Liver (tissue), 9 donors: Measurements from ENCODE around the gene ABLIM2. TPM values are rescaled to one million over a fixed set of nuclear protein-coding genes. Genes with fewer than 3 reads are reported as not detected.

Experiments used
- DNase-seq: peaks from one replicate; pipeline ENCODE4 v3.0.0-alpha.2; 2017; ENCODE audit warnings: low spot score
- H3K27ac ChIP-seq, 2 donors: one replicate each; pipeline ENCODE4 v1.7.0; 2013; ENCODE audit warnings: inconsistent platforms in 2 of 2, low read length in 2 of 2, control low read depth in 1 of 2, low read depth in 1 of 2, mild to moderate bottlenecking in 1 of 2
- H3K27me3 ChIP-seq, 4 donors: one replicate each; pipeline versions ENCODE4 v1.6.1 to v1.7.0; 2013; ENCODE audit warnings: low read length in 3 of 4, inconsistent platforms in 1 of 4, mild to moderate bottlenecking in 1 of 4, moderate library complexity in 1 of 4; ENCODE audit not compliant: control insufficient read depth in 4 of 4, insufficient read depth in 4 of 4
- H3K36me3 ChIP-seq, 4 donors: one replicate each; pipeline versions ENCODE4 v1.6.1 to v1.7.0; 2013; ENCODE audit warnings: low read length in 3 of 4, mild to moderate bottlenecking in 3 of 4, low read depth in 1 of 4, moderate library complexity in 1 of 4; ENCODE audit not compliant: control insufficient read depth in 4 of 4, insufficient read depth in 3 of 4
- H3K4me1 ChIP-seq, 4 donors: one replicate each; pipeline versions ENCODE4 v1.6.1 to v1.7.0; 2013; ENCODE audit warnings: low read length in 3 of 4, mild to moderate bottlenecking in 3 of 4, moderate library complexity in 1 of 4; ENCODE audit not compliant: control insufficient read depth in 4 of 4, insufficient read depth in 4 of 4
- H3K4me3 ChIP-seq, 3 donors: one replicate each; pipeline versions ENCODE4 v1.6.1 to v1.7.0; 2013; ENCODE audit warnings: low read length in 3 of 3, control low read depth in 1 of 3, low read depth in 1 of 3, mild to moderate bottlenecking in 1 of 3
- H3K9ac ChIP-seq, 2 donors: one replicate each; pipeline ENCODE4 v1.7.0; 2013; ENCODE audit warnings: low read length in 2 of 2, mild to moderate bottlenecking in 2 of 2, moderate library complexity in 2 of 2, control low read depth in 1 of 2, low read depth in 1 of 2
- H3K9me3 ChIP-seq, 4 donors: one replicate each; pipeline versions ENCODE4 v1.6.1 to v1.7.0; 2013; ENCODE audit warnings: low read length in 3 of 4; ENCODE audit not compliant: control insufficient read depth in 4 of 4
- ATF3 ChIP-seq: IDR thresholded peaks from 2 replicates; pipeline ENCODE4 v1.6.1; 2016; ENCODE audit warnings: antibody characterized with exemption
- CTCF ChIP-seq: fragments of 150-350 bp; IDR thresholded peaks from 2 replicates; pipeline ENCODE4 v1.5.1; 2017; ENCODE audit warnings: improper control_type of control experiment, low read depth, low read length; ENCODE audit not compliant: missing input control
- EGR1 ChIP-seq, 2 donors: IDR thresholded peaks; 2 replicates each; pipeline ENCODE4 v1.6.1; 2016 to 2018; ENCODE audit warnings: antibody characterized with exemption in 2 of 2, low read depth in 2 of 2
- FOXA1 ChIP-seq: IDR thresholded peaks from 2 replicates; pipeline ENCODE4 v1.6.1; 2016; ENCODE audit warnings: antibody characterized with exemption
- FOXA2 ChIP-seq: IDR thresholded peaks from 2 replicates; pipeline ENCODE4 v1.6.1; 2016; ENCODE audit warnings: antibody characterized with exemption
- GABPA ChIP-seq, 2 donors: IDR thresholded peaks in 1 of 2; conservative IDR thresholded peaks in 1 of 2; 2 replicates each; pipeline ENCODE4 v1.6.1; 2016; ENCODE audit warnings: antibody characterized with exemption in 2 of 2, mild to moderate bottlenecking in 1 of 2, moderate library complexity in 1 of 2
- HNF4A ChIP-seq, 2 donors: conservative IDR thresholded peaks; 2 replicates each; pipeline ENCODE4 v1.6.1; 2016; ENCODE audit warnings: antibody characterized with exemption in 2 of 2, mild to moderate bottlenecking in 2 of 2
- HNF4G ChIP-seq: IDR thresholded peaks from 2 replicates; pipeline ENCODE4 v1.6.1; 2016; ENCODE audit warnings: antibody characterized with exemption
- JUND ChIP-seq, 2 donors: IDR thresholded peaks; 2 replicates each; pipeline ENCODE4 v1.6.1; 2016; ENCODE audit warnings: antibody characterized with exemption in 2 of 2
- MAX ChIP-seq: IDR thresholded peaks from 2 replicates; pipeline ENCODE4 v1.6.1; 2016; ENCODE audit warnings: antibody characterized with exemption
- NR2F2 ChIP-seq: IDR thresholded peaks from 2 replicates; pipeline ENCODE4 v1.6.1; 2016; ENCODE audit warnings: antibody characterized with exemption
- RAD21 ChIP-seq, 2 donors: IDR thresholded peaks; 2 replicates each; pipeline ENCODE4 v1.6.1; 2016; ENCODE audit warnings: antibody characterized with exemption in 2 of 2, mild to moderate bottlenecking in 2 of 2
- REST ChIP-seq: IDR thresholded peaks from 2 replicates; pipeline ENCODE4 v1.6.1; 2016; ENCODE audit warnings: antibody characterized with exemption, mild to moderate bottlenecking
- RXRA ChIP-seq, 2 donors: IDR thresholded peaks; 2 replicates each; pipeline ENCODE4 v1.6.1; 2017 to 2018; ENCODE audit warnings: antibody characterized with exemption in 2 of 2, mild to moderate bottlenecking in 1 of 2
- SP1 ChIP-seq: IDR thresholded peaks from 2 replicates; pipeline ENCODE4 v1.6.1; 2018; ENCODE audit warnings: antibody characterized with exemption, mild to moderate bottlenecking
- TAF1 ChIP-seq: conservative IDR thresholded peaks from 2 replicates; pipeline ENCODE4 v1.6.1; 2016; ENCODE audit warnings: antibody characterized with exemption, mild to moderate bottlenecking
- YY1 ChIP-seq: IDR thresholded peaks from 2 replicates; pipeline ENCODE4 v1.6.1; 2016; ENCODE audit warnings: antibody characterized with exemption, mild to moderate bottlenecking
- ZBTB33 ChIP-seq: IDR thresholded peaks from 2 replicates; pipeline ENCODE4 v1.6.1; 2016; ENCODE audit warnings: antibody characterized with exemption
- WGBS: extraction: QIAGEN DNeasy Blood & Tissue Kit; methylation state at CpG from one replicate; pipeline ENCODE4 v1.1.7; 2013; 5-methylcytosine and 5-hydroxymethylcytosine counted together
- polyA plus RNA-seq, 2 donors: library from polyadenylated mRNA; stranded (reverse) in 1 of 2; unstranded in 1 of 2; fragments of 200-250 nt in 1 of 2; fragments of >200 nt in 1 of 2; fragmentation: Nextera tagmentation in 1 of 2; extraction: Ambion mirVana in 1 of 2; gene quantifications; one replicate each; pipeline versions ENCODE4 v1.2.1 to v1.2.3, GENCODE V29; 2013 to 2015
- total RNA-seq, 2 donors: library from RNA; depleted of rRNA; stranded (reverse); fragments of >200 nt; gene quantifications; one replicate each; pipeline ENCODE4 v1.2.3, GENCODE V29; 2014
- donor health status: healthy.
- donor health status: healthy.
- donor health status: healthy.
- donor health status: healthy.
- donor health status: healthy.

The ABLIM2 gene
- total and polyA plus RNA-seq, 4 donors = 0.75 to 2.5 (median 0.93) TPM

- H3K9me3 ChIP-seq = no peaks in the 10 kb centered on the region
- no peaks in the 10 kb centered on the region for H3K36me3 ChIP-seq
- no peaks in the 10 kb centered on the region for H3K4me1 ChIP-seq
- no peak overlapping the region for H3K27ac ChIP-seq
- TF ChIP-seq HNF4G = no peak
- no peak overlapping the region for H3K9ac ChIP-seq
- H3K27me3 ChIP-seq = no peaks in the 10 kb centered on the region
- DNase-seq = no peak
- 86% methylated on average over 15 of the region's 15 CpGs for WGBS
- H3K4me3 ChIP-seq = no peak overlapping the region
Observed at GRCh38 chr4:8001564-8002355, 156.9 kb downstream of the ABLIM2 start.

GRCh38 chr4:8000721-8001491, 157.7 kb downstream of the ABLIM2 start:
- H3K9ac ChIP-seq = no peak overlapping the region
- no peak overlapping the region for H3K27ac ChIP-seq
- 88% methylated on average over 25 of the region's 25 CpGs for WGBS
- no peak for DNase-seq
- H3K36me3 ChIP-seq = no peaks in the 10 kb centered on the region
- TF ChIP-seq GABPA (IDR thresholded peaks at IDR 0.05 in 1 of 2, conservative IDR thresholded peaks at IDR 0.05 in 1 of 2) (no peak), MAX (no peak), FOXA1 (no peak), RAD21 (IDR thresholded peaks at IDR 0.05) (no peak)
- no peaks in the 10 kb centered on the region for H3K9me3 ChIP-seq
- no peaks in the 10 kb centered on the region for H3K27me3 ChIP-seq
- H3K4me3 ChIP-seq = no peak overlapping the region
- H3K4me1 ChIP-seq = no peaks in the 10 kb centered on the region

GRCh38 chr4:8000247-8000646, 158.4 kb downstream of the ABLIM2 start:
- TF ChIP-seq HNF4G = no peak
- TF ChIP-seq TAF1 = no peak
- TF ChIP-seq EGR1 (IDR thresholded peaks at IDR 0.05; ENCODE audit: low read depth in 2 of 2) = no peak
- TF ChIP-seq HNF4A (conservative IDR thresholded peaks at IDR 0.05) = no peak
- TF ChIP-seq FOXA2 = no peak
- TF ChIP-seq MAX = no peak
- TF ChIP-seq NR2F2 = no peak
- no peak for TF ChIP-seq YY1
- no peak for TF ChIP-seq SP1
- TF ChIP-seq ATF3 = no peak
- TF ChIP-seq ZBTB33 = no peak
- TF ChIP-seq CTCF = no peak
- no peak for TF ChIP-seq GABPA (IDR thresholded peaks at IDR 0.05 in 1 of 2, conservative IDR thresholded peaks at IDR 0.05 in 1 of 2)
- no peak for TF ChIP-seq FOXA1
- no peak for TF ChIP-seq RAD21 (IDR thresholded peaks at IDR 0.05)
- TF ChIP-seq RXRA (IDR thresholded peaks at IDR 0.05) = no peak
- no peak for TF ChIP-seq REST
- TF ChIP-seq JUND (IDR thresholded peaks at IDR 0.05) = no peak
- H3K27ac ChIP-seq = no peak overlapping the region
- DNase-seq = no peak
- H3K4me3 ChIP-seq = no peak overlapping the region
- H3K27me3 ChIP-seq = no peaks in the 10 kb centered on the region
- H3K4me1 ChIP-seq = no peaks in the 10 kb centered on the region
- 95% methylated on average over 8 of the region's 8 CpGs for WGBS
- no peaks in the 10 kb centered on the region for H3K9me3 ChIP-seq
- no peak overlapping the region for H3K9ac ChIP-seq
- no peaks in the 10 kb centered on the region for H3K36me3 ChIP-seq
